Stimulated activated CD8-positive, alpha-beta memory T cell treated with anti-CD3 and anti-CD28 coated beads, Interleukin-15, amount 100 ng/mL, for 24 hours (primary cell): ENCODE data around the gene WRAP73.

Source experiments
- DNase-seq: peaks from one replicate; pipeline ENCODE4 v3.0.0-alpha.2; 2020; ENCODE audit warnings: low read depth

Gene WRAP73

DNA sequence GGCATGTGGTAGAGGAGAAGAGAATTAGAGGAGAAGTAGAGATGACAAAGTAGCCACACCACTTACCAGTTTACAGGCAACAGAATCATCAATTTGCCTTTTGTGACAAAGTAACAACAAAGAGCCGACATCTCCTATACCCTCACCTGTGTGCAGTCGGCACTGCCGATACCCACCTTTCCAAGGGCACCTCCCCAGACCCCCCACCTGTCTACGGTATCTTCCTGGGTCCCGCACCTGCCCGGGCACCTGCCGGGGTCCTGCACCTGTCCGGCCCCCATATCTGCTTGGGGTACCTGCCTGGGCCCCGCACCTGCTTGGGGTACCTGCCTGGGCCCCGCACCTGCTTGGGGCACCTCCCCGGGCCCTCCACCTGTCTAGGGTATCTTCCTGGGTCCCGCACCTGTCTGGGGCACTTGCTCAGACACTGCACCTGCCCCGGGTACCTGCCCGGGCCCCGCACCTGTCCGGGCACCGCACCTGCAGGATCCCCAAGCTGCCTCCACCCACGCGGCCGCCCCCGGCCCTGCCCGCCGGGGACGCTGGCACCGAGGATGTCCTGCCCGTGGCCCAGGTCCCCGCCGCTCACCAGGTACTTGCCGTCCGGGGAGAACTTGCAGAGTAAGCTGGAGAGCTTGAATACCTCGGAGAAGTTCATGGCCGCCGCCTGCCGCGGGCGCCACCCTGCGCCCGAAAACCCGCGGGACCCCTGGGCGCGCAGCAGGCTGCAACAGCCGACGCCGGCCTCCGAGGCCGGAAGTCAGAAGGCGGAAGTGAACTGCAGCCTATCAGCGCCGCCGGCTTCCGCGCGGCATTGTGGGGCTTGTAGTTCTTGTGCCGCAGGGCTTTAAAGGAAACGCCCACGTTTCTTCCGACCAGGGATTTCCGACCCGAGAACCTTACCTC lies at the start of gene WRAP73:
WRAP73 (minus strand) TSS at position 762 of the 906 bp plus-strand sequence; CDS start at position 658, 104 bp downstream.
- DNase-seq = peak; percentile 66

GRCh38 chr1:3699596-3699995 lies 49.7 kb upstream of the WRAP73 start:
- no peak for DNase-seq

DNA sequence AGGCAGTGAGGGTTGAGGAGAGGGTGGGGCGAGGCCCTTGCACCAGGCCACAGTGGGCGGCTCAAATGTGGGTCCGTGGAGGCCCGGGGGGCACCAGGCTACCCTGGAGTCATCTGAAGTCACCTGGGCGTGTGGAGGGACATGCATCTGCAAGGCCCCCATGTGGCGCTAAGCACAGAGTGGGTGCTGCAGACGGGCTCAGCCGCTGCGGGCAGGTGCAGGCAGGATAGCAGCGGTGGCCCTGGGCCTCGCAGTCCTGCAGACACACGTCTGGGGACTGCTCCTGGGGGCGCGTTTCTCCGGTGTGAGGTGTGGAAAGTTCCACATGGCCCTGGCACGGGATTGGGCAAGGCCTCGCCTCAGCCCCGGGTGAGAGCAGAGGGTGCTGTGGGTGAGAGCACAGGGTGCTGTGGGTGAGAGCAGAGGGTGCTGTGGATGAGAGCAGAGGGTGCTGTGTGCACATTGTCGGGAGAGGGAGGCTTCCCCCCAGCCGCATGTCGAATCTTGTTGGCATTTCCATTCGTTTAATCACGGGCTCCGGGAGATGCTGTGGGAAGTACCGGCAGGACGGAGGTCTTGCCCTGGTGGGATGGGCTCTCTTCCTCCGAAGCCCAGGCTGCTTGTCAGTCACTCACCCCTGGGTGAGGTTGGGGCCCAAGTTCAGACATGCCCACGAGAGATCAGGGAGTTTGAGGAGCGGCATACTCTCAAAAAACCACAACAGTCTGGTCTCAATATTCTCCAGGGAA lies 48.9 kb upstream of the WRAP73 start:
- DNase-seq = no peak

- no peak for DNase-seq
Observed at GRCh38 chr1:3697810-3698209, 47.9 kb upstream of the WRAP73 start.

DNA sequence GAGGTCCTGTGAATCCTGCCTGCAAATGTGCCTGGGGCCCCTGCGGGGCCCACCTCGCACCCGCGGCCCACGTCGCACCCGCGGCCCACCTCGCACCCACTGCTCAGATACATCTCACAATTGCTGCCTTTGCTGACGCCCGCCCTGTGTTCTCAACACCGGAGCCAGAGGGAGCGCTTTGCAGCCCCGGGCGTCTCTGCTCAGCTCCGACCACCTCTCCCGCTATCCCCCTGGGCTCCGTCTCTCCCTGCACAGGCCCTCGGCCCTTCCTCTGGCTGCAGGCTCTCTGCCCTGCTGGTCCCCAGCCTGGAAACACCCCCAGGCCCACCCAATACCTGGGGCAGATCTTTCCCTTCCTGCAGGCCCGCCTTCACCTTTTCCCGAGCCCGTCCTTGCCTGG lies 47.2 kb upstream of the WRAP73 start:
- no peak for DNase-seq

DNA sequence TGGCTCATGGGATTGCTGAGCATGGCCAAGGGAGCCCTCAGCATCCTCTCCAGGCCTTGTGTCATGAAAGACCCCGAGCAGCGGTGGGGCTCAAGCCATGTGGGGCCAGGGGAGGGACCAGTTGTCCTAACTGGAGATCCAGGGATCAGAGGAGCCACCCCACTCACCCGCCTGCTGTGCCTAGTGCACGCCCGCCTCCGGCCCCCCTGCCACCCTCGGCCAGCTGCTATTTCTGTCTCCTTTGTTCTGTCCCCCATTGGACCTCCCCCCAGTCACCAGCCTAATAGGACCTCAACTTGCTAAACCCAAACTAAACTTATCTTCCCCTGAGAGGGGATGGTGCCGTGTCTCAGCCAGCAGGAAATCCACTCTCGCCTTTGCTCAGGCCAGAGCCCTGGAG lies 46.8 kb upstream of the WRAP73 start:
- no peak for DNase-seq

DNA sequence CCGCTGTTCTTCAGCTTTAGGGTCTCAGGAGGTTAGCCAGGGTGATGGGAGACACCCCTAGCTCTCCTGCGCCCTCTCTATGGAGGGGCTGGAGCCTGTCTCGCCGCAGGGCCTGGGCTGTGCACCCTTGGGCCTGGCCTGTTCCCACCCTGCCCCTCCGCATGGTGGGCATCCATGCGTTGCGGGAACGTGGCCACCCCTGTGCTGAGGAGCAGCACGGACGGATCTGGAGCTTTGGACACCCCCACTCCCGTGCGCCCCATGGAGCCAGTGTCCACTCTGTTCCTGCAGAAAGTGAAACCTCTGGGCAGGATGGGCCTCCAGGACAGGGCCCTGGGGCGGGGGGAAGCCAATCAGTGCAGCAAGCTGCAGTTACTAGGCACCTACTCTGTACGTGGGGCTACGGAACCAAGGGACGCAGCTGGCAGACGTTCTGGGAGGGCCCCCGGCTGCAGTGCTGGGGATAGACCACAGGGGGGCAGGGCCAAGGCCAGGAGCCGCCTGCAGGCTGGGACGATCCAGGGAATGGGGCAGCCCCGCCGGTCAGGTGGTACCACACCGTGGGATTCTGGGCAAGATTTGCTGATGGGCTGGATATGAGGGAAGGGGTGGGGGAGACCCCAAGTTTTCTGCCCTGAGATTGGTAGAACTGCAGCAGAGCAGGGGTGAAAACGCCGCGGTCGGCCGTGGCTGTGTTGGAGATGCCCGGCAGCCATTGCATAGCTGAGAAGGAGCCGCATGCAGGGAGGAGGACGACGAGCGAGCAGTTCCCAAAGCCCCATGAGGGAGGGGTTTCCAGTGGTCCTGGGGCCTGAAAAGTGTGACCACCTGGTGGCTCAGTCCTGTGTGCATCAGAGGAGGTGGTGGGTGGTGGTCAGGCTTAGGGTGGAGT lies 45.7 kb upstream of the WRAP73 start:
- peak; percentile 9 for DNase-seq

- DNase-seq = no peak
Observed at GRCh38 chr1:3693321-3693720, 43.4 kb upstream of the WRAP73 start.

DNA sequence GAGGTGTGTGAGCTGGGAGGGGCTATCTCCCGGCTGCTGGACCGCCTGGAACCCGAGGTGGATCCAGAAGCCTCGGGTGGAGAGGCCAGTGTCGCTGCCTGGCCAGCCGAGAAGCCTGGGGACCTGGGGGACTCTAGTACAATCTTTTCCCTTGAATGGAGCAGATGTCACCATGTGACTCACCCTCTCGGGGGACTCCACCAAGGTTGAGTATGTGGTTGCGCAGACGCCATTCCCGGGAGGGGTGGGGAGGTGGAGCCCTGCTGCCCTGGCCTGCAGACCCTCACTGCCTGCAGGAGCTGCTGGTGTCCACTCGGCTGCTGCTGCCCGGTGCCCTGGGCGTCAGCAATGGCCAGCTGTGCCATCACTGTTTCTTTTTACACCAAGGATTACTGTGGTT lies 42.7 kb upstream of the WRAP73 start:
- no peak for DNase-seq

GRCh38 chr1:3691421-3692204 lies 41.7 kb upstream of the WRAP73 start:
- no peak for DNase-seq

- no peak for DNase-seq
Observed at GRCh38 chr1:3690282-3691065, 40.6 kb upstream of the WRAP73 start.

DNA sequence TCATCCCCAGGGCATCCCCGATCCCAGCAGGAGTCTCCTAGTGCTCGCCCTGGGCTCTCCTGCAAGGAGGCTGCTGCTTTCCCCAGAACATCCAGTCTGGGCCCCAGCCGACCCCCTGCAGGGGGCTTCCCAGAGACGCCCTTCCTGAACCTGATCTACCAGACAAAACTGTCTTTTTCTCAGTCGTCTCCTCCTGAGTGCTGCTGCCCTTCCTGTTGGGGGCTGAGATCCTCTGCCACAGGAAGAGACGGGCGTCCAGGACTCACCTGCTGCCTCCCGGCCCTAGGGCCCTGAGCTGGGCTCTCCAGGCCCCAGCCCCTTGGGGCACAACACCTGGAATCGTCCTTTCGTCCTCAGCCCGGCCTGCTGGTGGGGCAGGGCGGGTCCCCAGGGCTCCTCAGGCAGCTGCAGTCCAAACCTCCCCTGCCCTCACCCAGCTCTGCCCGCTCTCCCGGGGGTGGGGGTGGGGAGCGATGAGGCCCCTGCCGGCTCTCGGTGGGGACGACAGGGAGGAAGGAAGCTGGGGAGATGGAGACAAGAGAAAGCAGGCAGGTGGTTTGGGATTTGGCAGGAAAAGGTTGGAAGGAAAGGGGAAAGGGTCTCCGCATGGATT lies 39.3 kb upstream of the WRAP73 start:
- DNase-seq = no peak

DNA sequence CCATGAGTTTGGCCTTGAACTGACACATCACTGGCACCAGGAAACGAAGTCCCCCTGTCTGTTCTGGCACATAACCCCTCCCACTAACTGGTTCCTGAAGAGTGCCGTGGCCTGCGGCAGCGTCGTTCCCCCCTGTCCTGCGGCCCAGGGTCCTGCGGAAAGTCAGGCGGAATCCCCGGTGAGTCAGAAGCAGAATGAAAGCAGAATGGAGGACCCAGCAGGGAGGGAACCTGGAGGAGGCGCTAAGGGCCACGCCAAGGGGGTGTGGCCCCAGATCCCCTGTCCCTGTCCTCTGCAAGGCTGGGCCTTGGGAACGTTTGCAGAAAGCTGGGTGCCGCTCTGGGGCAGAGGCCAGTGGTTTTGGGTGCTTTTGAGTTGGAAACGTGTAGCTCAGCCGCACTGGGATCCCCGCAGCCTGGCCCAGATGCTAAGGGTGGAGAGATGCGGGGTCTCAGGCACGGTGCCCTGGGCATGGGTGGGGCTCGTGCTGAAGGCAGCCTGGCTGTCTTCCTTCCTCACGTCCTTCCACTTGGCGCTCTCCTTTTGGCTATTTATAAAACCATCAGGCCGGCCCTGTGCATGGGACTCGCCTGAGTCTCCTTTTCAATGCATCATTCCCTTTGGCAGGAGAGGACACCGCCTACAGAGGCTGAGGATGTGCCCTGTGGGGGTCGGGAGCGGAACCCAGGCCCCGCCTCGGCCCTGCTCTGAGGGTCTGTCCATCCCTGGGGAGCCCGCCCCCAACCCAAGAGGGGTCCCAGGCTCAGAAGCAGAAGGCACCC lies 38.6 kb upstream of the WRAP73 start:
- DNase-seq = no peak

DNA sequence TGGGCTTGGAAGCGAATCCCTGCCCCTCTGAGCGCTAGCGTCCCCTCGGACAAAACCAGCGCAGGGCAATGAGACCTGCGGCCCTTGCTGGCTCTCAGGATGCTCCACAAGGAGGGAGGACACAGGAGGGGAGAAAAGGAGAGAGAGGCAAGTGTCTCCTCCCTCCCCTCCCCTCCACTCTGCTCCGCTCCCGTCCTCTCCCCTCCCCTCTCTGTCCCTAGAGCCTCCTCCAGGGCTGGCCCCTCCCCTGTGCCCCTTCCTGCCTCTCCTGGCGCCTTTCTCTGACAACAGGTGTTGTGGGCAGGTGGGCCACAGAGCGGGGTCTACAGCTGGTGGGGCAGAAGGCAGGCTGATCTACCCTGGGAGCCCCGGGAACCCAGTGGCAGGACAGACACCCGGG lies 37.6 kb upstream of the WRAP73 start:
- no peak for DNase-seq

GRCh38 chr1:3685906-3686305 lies 36.0 kb upstream of the WRAP73 start:
- no peak for DNase-seq

- no peak for DNase-seq
Observed at GRCh38 chr1:3685222-3685621, 35.3 kb upstream of the WRAP73 start.

DNA sequence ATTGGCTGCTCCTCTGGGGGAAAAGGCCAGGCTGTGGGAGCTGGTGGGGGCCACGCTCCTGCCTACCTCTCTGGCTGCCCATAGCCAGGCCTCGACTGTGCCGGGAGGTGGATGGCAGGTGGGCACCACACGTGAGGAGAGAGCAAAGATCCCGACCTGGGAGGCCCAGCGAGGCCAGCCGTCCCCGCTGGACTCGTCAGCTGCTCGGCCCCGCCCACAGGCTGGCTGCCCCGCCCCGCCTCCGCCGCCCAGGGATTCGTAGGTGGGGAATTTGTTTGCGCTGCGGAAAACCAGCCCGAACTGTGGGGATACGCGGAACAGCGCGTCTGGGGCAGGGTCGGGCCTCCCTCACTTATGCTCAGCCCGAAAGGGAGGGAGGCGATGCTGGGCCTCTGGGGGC lies 34.1 kb upstream of the WRAP73 start:
- DNase-seq = no peak

DNA sequence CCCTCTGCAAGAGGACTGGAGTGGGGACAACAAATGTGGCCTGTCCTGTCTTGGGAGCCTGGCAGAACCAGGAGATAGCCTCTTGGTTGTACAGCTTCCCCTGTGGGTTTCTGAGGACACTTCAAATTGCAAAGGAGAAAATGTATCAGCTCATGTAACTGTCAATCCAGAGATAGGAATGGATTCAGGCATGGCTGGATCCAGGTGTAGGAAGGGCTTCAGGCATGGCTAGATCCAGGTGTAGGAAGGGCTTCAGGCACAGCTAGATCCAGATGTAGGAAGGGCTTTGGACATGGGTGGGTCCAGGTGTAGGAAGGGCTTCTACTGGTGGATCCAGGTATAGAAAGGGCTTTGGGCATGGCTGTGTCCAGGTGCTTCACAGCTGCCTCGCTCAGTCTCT lies 33.3 kb upstream of the WRAP73 start:
- no peak for DNase-seq
